ENCODE measurements around the gene SMARCB1.

- no peak for TF ChIP-seq CTCF (conservative IDR thresholded peaks at IDR 0.05; ENCODE audit: low read depth, low read length)
- TF ChIP-seq EZH2 (IDR thresholded peaks at IDR 0.05; ENCODE audit: low read length, unreplicated experiment) = no peak
Measured at GRCh38 chr22:23763579-23763945, 23.2 kb upstream of the SMARCB1 start.

All from PC-3 (cell line).